WTC11 (cell line): ENCODE data around the gene HS1BP3. TPM values are rescaled to one million over a fixed set of nuclear protein-coding genes. Genes with fewer than 3 reads are reported as not detected.
A peak's percentile ranks its signal among the peaks of the same experiment; 100 is the strongest.

Source experiments
- ATAC-seq: fragments of 200-7000 bp; cut with Tn5 transposase; 2 replicates; pipeline ENCODE4 v1.10.0; 2021; ENCODE audit warnings: mild to moderate bottlenecking, moderate library complexity
- Bru-seq: library from RNA; stranded (reverse); fragments of 400-500 nt; gene quantifications from one replicate; lab custom pipeline; 2021; lab: Mats Ljungman, UMichigan
- CTCF ChIA-PET: fragments of 300-600 bp; sonication (Branson Sonifier 250); formaldehyde crosslinking; loops from one replicate; lab custom pipeline; 2021; ENCODE audit warnings: antibody characterized with exemption; lab: Charles Lee
- POLR2A ChIA-PET: fragments of 350-600 bp; sonication (Branson Sonifier 250); formaldehyde crosslinking; loops from one replicate; lab custom pipeline; 2021; ENCODE audit warnings: antibody characterized with exemption; lab: Charles Lee
- DNase-seq: peaks from one replicate; pipeline ENCODE4 v3.0.0; 2021; ENCODE audit warnings: low spot score
- H3K27ac Mint-ChIP-seq: 2 replicates; pipeline ENCODE4 v1.8.0; 2021; ENCODE audit warnings: mixed read lengths
- H3K27me3 Mint-ChIP-seq: 2 replicates; pipeline ENCODE4 v1.8.0; 2021; ENCODE audit warnings: low read depth, mild to moderate bottlenecking, moderate library complexity, mixed read lengths
- H3K36me3 Mint-ChIP-seq: 2 replicates; pipeline ENCODE4 v1.8.0; 2021; ENCODE audit warnings: mixed read lengths
- H3K4me1 Mint-ChIP-seq: 2 replicates; pipeline ENCODE4 v1.8.0; 2022; ENCODE audit warnings: mixed read lengths
- H3K4me3 Mint-ChIP-seq: 2 replicates; pipeline ENCODE4 v1.8.0; 2021; ENCODE audit warnings: mild to moderate bottlenecking, moderate library complexity, mixed read lengths
- H3K9me3 Mint-ChIP-seq: 2 replicates; pipeline ENCODE4 v1.8.0; 2021; ENCODE audit warnings: mixed read lengths
- ATF1 ChIP-seq: sonication (generic); formaldehyde crosslinking; IDR thresholded peaks from 2 replicates; pipeline ENCODE4 v1.8.1; 2023; ENCODE audit warnings: mild to moderate bottlenecking, moderate library complexity, missing genetic modification reagents
- CDX4 ChIP-seq: fragments of 250-450 bp; sonication (Bioruptor Pico); IDR thresholded peaks from 2 replicates; pipeline ENCODE4 v1.9.0; 2021; ENCODE audit warnings: moderate library complexity, mild to moderate bottlenecking, inconsistent platforms, borderline replicate concordance
- CTCF ChIP-seq: fragments of 200-600 bp; IDR thresholded peaks from 2 replicates; pipeline ENCODE4 v1.8.0; 2022; ENCODE audit warnings: antibody characterized with exemption
- ESRRA ChIP-seq: sonication (generic); formaldehyde crosslinking; IDR thresholded peaks from 2 replicates; pipeline ENCODE4 v1.8.1; 2022; ENCODE audit warnings: mild to moderate bottlenecking, missing genetic modification reagents, borderline replicate concordance
- FOXP4 ChIP-seq: sonication (generic); formaldehyde crosslinking; IDR thresholded peaks from 2 replicates; pipeline ENCODE4 v1.8.0; 2022; ENCODE audit warnings: mild to moderate bottlenecking, missing genetic modification reagents
- GTF2I ChIP-seq: fragments of 250-450 bp; sonication (Bioruptor Pico); conservative IDR thresholded peaks from 2 replicates; pipeline ENCODE4 v1.4.0; 2021; ENCODE audit warnings: mild to moderate bottlenecking
- HMGXB4 ChIP-seq: sonication (generic); formaldehyde crosslinking; IDR thresholded peaks from 2 replicates; pipeline ENCODE4 v1.8.1; 2023; ENCODE audit warnings: mild to moderate bottlenecking, moderate library complexity, missing genetic modification reagents
- IRF1 ChIP-seq: sonication (generic); formaldehyde crosslinking; IDR thresholded peaks from 2 replicates; pipeline ENCODE4 v1.8.0; 2023; ENCODE audit warnings: missing genetic modification reagents
- MAX ChIP-seq: sonication (generic); formaldehyde crosslinking; IDR thresholded peaks from 2 replicates; pipeline ENCODE4 v1.8.0; 2022; ENCODE audit warnings: mild to moderate bottlenecking, missing genetic modification reagents
- MYBL2 ChIP-seq: sonication (generic); formaldehyde crosslinking; IDR thresholded peaks from 2 replicates; pipeline ENCODE4 v1.8.1; 2023; ENCODE audit warnings: mild to moderate bottlenecking, moderate library complexity, missing genetic modification reagents
- PRDM15 ChIP-seq: sonication (generic); formaldehyde crosslinking; IDR thresholded peaks from 2 replicates; pipeline ENCODE4 v1.8.0; 2022; ENCODE audit warnings: missing genetic modification reagents
- RELA ChIP-seq: sonication (generic); formaldehyde crosslinking; IDR thresholded peaks from 2 replicates; pipeline ENCODE4 v1.8.1; 2022; ENCODE audit warnings: missing genetic modification reagents, mild to moderate bottlenecking, borderline replicate concordance
- TP53 ChIP-seq: sonication (generic); formaldehyde crosslinking; IDR thresholded peaks from 2 replicates; pipeline ENCODE4 v1.8.1; 2023; ENCODE audit warnings: mild to moderate bottlenecking, missing genetic modification reagents
- ZBTB21 ChIP-seq: sonication (generic); formaldehyde crosslinking; IDR thresholded peaks from 2 replicates; pipeline ENCODE4 v1.8.1; 2023; ENCODE audit warnings: mild to moderate bottlenecking, missing genetic modification reagents, borderline replicate concordance
- ZNF138 ChIP-seq: sonication (generic); formaldehyde crosslinking; conservative IDR thresholded peaks from 2 replicates; pipeline ENCODE4 v1.8.1; 2022; ENCODE audit warnings: mild to moderate bottlenecking, moderate library complexity, missing genetic modification reagents
- ZNF317 ChIP-seq: sonication (generic); formaldehyde crosslinking; IDR thresholded peaks from 2 replicates; pipeline ENCODE4 v1.8.1; 2023; ENCODE audit warnings: low read depth, mild to moderate bottlenecking, moderate library complexity, missing genetic modification reagents, borderline replicate concordance
- ZNF532 ChIP-seq: fragments of 250-450 bp; sonication (Bioruptor Pico); IDR thresholded peaks from 2 replicates; pipeline ENCODE4 v1.9.0; 2021; ENCODE audit warnings: mild to moderate bottlenecking, borderline replicate concordance
- long read RNA-seq, 3 experiments: library from RNA in 1 of 3; library from capped mRNA in 1 of 3; library from polyadenylated mRNA in 1 of 3; unstranded in 2 of 3; stranded (forward) in 1 of 3; transcript quantifications; one replicate each; pipeline ENCODE4 v2.0.0, GENCODE V29; 2021
- total RNA-seq: library from RNA; stranded (reverse); gene quantifications from 3 replicates; pipeline ENCODE4 v1.2.3, GENCODE V29; 2021

Gene HS1BP3
- total RNA-seq: 17.9 to 20.1 TPM (median 19.8 TPM) in 3 replicates
- percentile 55 among the genes with signal in this experiment for Bru-seq, nascent RNA
- long read RNA-seq, experiment 1, full-length matches to known transcripts: 17 of 24 reads
- long read RNA-seq, experiment 1, partial matches to known transcripts: 2 of 24 reads
- long read RNA-seq, experiment 1, other reads (novel, unspliced or antisense): 5 of 24 reads
- long read RNA-seq, experiment 2, transcript HS1BP3-201 (7 exons, 2,370 nt): major isoform, 11 of 30 reads
- long read RNA-seq, experiment 2, partial matches to known transcripts: 11 of 30 reads
- long read RNA-seq, experiment 2, other reads (novel, unspliced or antisense): 7 of 30 reads
- long read RNA-seq, experiment 3, partial matches to known transcripts: 2 of 11 reads
- long read RNA-seq, experiment 3, other reads (novel, unspliced or antisense): 3 of 11 reads

GRCh38 chr2:20650877-20651730, at the start of gene HS1BP3:
Gene HS1BP3, minus strand, starts transcription at chr2:20651098. Its CDS starts 35 bp downstream, at chr2:20651063.
- ChIA-PET CTCF (interaction anchor here (0.5 to 4.3 kb wide), 58 partner anchors 9 to 1153 kb away, joined by 3 to 77 read pairs (median 4); partner anchors contain the start of genes GDF7, LDAH and RHOB), POLR2A (interaction anchor here (0.6 to 2.6 kb wide), 3 partner anchors 10 to 343 kb away, joined by 4 to 19 read pairs (median 8); partner anchors contain the start of gene RHOB)
- Mint-ChIP-seq H3K27me3 (peaks cover 17% of the 10 kb centered on the region), H3K4me3 (peak within 1 kb of the TSS; percentile 83), H3K36me3 (no peaks in the 10 kb centered on the region), H3K4me1 (peaks cover 31% of the 10 kb centered on the region), H3K9me3 (no peaks in the 10 kb centered on the region), H3K27ac (peak within 1 kb of the TSS; percentile 69; the same call in 1 of the 2 replicates)
- ATAC-seq: peak; percentile 93
- peak; percentile 77 for DNase-seq
- TF ChIP-seq RELA: no peak; the same call in 1 of the 2 replicates
- peak; percentile 44; the same call in 1 of the 2 replicates for TF ChIP-seq TP53
- TF ChIP-seq ATF1 (CRISPR knock-in tag): peak; percentile 31; the same call in 1 of the 2 replicates
- TF ChIP-seq ZNF317 (CRISPR knock-in tag): no peak
- TF ChIP-seq ZNF532 (CRISPR knock-in tag): no peak
- TF ChIP-seq ESRRA (CRISPR knock-in tag): peak; percentile 50; the same call in 1 of the 2 replicates
- TF ChIP-seq PRDM15 (CRISPR knock-in tag): no peak
- TF ChIP-seq GTF2I: 0 out of 2 replicates have a peak, but pooled peaks have one; percentile 8
- peak; percentile 96 for TF ChIP-seq HMGXB4
- peak; percentile 88 for TF ChIP-seq CTCF
- TF ChIP-seq IRF1 (CRISPR knock-in tag): no peak
- peak; percentile 70; the same call in 1 of the 2 replicates for TF ChIP-seq ZBTB21 (CRISPR knock-in tag)
- TF ChIP-seq CDX4 (CRISPR knock-in tag): no peak
- TF ChIP-seq MAX (CRISPR knock-in tag): no peak; the same call in 1 of the 2 replicates
- TF ChIP-seq MYBL2 (CRISPR knock-in tag): 0 out of 2 replicates have a peak, but pooled peaks have one; percentile 32
- peak; percentile 64 for TF ChIP-seq ZNF138
- TF ChIP-seq FOXP4 (CRISPR knock-in tag): peak; percentile 40; the same call in 1 of the 2 replicates
